ENCODE measurements around the gene ULK3.

GRCh38 chr15:74832826-74833225, 10.1 kb downstream of the ULK3 start:
- TF ChIP-seq CTCF (IDR thresholded peaks at IDR 0.05) (no peak), POLR2AphosphoS5 (IDR thresholded peaks at IDR 0.05) (no peak)
